Suppressor macrophage treated with lipopolysaccharide for 4 hours (primary cell): ENCODE data around the gene ST3GAL2.

ENCODE experiments used
- DNase-seq: peaks from one replicate; pipeline ENCODE4 v3.0.0-alpha.2; 2020

Gene ST3GAL2

DNA sequence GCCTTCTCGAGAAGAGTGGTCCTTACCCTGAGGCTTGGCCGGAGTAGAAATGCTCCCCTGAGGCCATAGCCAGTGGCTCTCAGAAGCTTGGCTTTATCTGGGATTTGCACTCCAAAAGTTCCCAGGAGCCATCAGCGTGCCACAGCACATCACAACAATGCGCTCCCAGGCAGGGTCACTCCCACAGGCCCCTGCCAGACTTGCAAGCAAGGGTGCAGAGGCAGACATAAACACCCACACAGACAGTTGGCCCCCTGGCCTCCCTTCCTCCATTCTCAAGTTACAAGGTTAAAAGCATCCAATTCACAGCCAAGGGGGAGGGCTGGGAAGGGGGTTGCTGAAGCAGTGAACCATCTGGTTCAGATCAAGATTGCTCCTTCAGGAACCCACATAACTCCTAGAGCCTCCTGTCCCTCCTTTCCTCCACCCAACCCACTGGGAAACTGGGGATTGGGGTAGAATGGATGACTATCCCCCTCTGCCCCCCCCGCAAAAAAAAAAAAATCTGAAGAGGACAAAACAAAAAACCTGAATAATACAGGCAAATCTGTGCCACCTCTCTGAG, 1.8 kb downstream of the ST3GAL2 start:
- no peak for DNase-seq

DNA sequence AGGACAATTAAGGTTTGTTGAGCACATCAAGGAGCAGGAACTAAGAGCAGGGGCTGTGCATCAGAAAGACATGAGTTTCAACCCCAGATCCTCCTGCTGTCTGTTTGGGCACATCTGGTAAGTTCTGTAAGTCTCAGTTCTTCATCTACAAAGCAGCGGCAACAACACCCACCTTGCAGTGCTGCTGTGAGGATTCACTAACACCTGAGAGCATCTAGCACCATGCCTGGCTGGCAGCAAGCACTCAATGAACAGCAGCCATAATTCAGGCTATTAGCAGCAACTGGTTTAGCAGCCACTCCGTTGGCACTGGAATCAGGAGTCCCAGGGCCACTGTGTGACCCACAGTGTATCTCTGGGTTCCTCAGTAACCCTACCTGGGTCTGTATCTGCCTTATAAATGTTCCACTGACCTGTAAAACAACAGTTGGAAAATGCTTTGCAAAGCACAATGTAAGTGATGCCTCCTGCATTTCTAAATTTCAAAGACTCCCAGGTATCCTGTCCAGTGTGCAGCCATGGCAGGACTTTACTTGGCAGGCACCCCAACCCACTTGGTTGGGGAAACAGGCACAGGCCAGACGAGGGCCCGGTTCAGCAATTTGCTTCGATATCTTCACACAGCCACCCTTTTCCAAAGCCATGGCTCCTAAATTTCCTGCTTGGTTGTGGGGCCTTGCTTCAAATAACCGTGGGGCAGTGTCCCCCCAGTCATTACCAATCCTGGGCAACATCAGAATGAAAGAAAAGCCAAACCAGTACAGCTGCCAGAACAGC, 4.2 kb downstream of the ST3GAL2 start:
- no peak for DNase-seq

DNA sequence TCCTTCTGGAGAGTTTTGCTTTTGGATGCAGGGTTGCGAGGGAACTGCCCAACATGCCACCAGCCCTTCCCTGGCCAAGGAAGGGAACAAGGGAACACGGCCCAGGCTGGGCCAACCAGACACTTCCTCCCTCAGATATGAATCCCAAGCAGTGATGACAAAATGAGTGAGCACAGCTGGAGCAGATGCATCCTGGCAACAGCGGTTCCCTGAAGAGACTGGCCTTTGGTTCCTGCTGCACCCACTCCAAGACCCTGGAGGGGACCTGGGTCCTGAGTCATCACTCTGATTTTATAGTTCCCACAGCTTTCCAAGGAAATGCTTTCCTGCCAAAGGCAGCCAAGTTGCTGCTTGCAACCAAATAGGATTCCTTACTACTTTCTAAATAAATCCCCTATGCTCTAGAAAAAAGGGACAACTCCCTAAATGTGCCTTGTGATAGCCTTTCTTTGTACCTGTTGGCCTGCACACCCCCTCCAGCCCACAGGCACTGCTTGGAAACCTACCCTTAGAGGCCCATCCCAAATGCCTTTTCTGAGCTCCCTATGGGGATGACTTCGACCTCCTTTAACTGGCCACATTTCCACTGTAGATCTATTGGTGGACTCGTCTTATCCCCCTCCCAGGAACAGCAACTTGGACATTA, 5.3 kb downstream of the ST3GAL2 start:
- DNase-seq: peak; percentile 64

DNA sequence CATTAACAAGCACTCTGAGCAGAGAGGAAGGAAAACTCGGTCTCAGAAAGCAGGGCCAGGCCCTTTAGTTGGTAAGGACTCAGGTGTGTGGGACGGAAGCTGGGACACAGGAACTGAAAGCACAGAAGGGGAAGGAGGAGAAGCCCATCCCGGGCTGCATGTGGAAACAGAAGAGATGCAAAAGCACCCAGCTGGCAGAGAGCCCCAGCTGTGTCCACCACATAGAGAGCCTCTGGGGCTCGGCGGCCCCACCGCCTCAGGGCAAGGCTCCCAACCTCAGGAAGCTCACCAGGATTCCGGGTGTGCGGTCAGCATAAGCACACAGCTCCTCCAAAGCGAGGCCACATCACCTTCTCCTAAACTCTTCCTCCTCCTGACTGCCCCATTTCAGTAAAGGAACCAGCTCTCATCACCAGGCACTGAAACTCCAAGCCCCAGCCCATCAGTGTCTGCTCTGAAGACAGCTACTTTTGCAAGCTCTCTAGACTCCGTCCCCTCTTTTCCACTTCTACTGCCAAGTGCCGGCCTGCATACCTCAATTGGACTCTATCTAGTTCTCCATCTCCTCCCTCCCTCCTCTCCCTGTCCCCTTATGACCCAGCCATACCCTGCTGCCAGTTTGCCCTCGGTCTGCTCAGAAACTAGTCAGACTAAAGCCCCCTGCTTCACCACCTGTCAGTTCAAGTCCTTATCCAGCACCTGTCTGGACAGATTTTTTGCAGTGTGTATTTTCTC, 6.0 kb downstream of the ST3GAL2 start:
- DNase-seq: peak; percentile 70

DNA sequence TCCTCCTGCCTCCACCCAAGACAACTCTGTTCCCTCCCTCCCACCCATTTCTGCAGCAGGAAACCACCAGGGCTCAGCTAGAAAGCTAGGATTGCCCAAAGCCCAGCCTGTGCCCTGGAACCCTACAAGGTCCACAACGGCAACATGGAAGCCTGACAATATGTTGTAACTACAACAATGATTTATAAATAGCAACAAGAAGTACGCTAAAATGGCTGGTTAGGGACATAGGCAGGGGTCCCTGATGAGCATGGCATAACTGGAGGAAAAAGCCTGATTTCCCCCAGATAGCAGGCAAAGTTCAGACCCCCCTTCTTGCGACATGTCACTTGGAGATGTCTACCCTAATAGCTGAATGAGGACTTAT, 6.6 kb downstream of the ST3GAL2 start:
- DNase-seq: peak; percentile 54

DNA sequence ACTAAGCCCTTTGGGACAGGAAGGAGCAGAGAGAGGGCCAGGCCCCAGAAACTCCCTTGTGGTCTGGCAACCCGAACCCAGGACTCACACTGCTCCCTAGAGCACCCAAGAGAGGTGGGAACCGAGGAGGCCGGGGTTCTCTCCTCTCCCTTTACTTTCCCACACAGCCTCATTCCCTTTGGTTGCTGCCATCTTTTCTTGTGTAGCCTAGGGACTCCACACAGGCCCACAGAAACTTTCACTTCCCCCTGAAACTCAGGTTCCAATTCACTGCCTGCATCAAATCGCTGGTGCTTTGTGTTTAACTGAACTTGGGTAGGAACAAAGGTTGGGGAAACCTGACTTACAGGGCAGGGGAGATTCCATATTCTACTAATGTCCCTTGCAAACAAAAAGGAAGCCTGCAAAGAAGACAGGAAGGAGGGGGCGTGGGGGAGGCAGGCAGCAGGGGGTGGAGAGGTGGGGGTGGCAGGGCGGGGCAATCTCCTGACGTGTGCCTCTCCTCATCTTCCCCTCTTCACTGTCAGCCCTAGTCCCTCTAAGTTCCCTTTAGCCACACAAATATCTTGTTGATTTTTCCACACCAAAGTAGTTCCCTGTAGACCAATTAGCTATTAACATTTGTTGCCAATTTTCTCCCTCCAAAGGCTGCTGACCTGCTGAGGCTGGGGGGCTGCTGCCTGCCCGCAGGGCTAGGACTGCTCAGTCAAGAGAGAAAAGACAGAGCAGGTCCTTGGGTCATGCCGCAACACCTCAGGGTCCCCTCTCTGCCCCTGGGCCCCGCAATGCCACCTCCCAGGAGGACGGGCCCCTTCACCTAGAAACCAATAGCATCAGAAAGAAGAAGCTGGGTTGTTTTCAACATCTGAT, 8.0 kb downstream of the ST3GAL2 start:
- peak; percentile 93 for DNase-seq

DNA sequence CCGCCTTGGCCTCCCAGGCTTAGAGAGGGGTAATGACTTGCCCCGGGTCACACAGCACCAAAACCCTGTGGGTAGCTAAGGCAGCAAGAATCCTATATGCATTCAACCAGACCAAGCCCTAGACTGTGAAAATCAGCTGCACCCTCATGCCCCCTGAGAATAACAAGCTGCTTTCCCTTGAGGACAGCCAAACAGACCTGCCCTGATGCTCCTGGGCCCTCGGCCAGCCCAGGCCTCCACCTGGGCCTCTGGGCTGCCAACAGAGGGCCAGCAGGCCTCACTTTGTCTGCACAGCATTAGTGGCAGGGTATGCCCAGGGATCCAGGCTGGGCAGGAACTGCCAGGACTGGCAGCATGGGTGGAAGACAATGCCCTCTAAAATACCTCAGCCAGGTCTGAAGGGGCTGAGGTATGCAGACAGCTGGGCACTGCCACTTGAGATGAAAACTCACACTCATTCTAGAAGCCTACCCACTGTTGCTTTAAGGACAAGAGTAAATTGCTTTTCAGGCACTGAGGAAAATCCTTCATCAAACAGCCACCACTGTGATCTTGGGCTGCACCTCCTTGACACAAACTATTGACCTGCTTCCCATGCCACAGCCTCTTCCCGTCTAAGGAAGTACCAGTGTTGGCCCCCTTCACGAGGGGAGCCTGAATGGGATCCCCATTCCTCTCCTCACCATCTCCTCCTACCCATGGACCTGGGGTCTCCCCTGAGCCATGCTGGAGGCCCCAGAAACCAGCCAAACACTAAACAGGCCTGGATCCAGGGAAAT, 8.8 kb downstream of the ST3GAL2 start:
- no peak for DNase-seq

DNA sequence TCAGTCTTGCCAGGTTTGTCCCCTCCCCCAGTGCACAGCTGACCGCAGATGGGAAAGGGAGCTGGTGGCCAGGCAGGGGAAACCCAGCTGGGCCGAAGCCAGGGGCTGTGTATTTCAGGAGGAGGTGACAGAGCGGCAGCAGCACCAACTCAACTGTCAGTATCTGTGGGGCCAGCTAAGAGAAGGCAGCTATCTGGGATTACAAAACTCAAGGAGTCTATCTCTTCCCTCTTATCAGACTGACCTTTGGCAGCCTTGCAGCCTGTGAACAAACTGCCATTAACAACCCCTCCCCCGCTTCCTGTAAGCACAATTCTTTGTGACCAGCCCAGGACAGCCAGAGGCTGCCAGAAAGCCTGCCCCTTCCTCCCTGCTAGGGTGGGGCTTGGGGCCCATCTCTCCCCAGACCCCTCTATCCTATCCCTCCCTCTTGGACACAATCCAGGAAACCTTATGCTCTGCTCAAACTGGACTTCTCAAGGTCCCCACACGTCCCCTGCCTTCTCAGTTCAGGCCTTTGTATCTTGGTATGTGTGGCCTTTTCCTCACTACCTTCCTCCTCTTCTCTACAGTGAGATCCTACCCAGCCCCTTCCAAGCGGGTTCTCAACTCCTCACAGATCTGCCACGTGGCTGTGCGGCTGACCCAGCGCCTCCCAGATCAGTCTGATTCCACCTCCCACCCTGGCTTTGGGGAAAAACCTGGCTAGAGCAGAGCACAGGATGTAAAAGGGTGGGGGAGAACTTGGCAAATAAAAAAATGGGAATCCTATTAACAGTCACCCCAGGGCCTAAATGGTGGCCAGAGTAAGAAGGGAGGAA, 10.5 kb downstream of the ST3GAL2 start:
- DNase-seq: peak; percentile 97

DNA sequence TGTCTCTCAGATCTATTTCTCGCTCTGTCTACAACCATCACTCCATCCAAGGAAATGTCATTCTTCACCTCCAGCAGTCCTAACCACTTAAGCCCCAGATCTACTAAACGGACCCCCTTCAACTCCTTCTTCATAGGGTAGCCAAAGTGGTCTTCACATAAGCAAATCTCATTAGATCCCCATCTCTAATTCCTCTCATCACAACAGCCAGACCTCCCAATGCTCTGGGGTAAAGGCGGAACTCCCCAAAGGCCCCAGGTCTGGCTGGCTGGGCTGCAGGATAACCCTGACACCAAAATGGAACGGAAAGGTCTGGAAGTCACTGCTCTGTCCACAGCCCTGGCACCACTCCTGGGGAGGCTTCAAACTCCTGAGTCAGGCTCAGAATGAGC, 11.1 kb downstream of the ST3GAL2 start:
- DNase-seq: no peak

DNA sequence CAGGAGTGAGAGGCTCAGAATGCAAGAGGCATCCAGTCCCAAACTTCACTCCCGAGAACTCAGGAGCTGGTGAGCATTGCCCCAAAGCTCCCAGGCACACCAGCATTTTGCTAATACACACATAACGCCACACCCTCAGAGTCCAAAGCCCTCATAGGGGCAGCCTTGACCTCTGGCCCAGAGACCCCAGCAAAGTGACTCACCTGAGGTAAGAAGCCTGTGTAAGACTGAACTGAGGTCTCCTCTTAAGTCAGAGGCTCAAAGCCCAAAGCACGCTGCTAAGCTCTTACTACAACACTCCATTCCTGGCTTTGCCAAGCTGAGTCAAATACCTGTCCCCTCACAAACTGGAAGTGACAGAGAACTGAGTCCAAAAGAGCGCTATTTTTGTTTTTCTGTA, 16.4 kb downstream of the ST3GAL2 start:
- DNase-seq: no peak

DNA sequence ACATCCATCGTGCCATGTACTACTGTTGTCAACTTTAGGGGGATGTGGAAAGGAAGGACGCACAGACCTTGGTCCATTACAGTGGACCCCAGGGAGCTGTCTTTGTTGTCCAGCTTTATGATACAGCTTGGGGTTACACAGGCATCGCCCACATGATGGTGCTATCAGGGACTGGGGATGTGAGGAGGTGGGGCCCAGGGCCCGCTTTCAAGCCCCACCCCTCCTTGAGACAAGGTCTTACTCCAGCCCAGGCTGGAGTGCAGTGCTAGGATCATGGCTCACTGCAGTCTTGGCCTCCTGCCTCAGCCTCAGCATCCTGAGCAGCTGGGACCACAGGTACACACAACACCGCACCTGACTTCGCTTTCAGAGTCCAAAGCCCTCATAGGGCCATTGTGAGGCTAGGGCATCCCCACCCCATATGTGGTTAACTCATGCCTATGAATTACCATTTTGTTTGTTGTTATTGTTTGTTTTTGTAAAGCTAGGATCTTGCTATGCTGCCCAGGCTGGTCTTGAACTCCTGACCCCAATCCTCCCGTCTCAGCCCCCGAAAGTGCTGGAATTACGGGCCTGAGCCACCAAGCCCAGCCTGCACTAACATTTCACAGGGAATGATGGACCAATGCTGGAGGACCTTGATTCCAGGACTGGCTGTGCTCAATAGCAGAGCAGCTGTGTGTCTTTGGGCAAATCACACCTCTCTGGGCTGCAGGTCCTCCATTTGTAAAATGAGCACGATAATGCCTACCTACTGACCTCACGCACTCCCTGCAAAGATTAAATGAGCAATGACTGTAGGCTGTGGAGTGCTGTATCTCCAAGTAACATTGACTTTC, 17.2 kb downstream of the ST3GAL2 start:
- no peak for DNase-seq

DNA sequence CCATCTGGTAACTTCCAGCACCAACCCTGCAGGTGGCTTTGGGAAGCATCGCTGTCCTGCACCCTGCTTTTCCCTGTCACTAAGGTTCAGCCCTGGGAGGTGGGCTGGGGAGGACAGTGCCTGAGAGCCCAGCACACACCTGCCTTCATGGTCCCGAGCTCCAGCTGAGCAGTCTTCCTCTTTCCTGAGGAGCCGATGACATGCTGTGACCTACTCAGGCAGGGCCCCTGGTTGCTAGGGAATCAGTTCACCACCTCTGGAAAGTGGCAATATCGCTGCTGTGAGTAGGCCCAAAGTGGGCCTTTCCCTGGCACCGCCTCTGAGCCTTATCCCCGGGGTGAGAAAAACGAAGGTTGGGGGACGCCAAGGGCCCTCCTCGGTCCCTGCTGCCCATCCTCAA, 17.9 kb downstream of the ST3GAL2 start:
- no peak for DNase-seq

DNA sequence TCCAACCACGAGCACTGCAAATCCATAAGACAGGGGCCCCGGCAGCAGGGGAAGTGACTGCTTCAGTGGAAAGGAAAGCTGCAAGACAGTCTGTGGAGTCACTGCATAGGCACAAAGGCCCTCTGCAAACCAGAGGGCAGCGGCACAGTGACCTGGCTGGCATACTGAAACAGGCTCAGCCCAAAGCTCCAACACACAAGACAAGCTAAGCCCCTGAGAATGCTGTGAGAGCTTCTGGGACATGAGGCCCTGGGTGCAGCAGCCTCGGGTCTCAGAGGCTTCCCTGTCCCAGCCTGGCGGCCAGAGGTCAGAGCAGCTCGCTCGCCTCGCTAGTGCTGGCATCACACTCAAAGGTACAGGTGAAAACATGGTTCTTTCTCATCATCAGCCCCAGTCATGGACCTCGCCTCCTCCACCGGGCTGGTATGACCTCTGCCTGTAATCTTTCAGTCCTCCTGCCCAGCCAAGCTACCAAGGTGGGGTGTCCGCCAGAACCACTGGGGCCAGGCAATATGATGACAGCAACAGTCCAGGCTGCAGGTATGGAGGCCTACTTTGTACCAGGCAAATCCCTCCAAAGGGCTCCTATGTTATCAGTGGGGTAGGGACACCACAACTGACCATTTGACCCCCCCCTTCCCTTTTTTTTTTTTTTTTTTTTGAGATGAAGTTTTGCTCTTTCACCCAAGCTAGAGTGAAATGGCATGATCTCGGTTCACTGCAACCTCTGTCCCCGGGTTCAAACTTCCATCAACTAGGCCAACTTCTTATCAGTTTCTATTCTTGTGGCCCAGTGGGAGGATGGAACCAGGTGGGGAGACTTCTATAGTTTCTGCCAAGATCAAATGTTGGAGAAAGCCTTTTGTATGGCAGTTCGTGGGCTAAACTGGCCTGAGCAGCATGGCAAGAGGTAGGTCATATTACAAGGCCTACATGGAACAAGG, 19.2 kb downstream of the ST3GAL2 start:
- no peak for DNase-seq

DNA sequence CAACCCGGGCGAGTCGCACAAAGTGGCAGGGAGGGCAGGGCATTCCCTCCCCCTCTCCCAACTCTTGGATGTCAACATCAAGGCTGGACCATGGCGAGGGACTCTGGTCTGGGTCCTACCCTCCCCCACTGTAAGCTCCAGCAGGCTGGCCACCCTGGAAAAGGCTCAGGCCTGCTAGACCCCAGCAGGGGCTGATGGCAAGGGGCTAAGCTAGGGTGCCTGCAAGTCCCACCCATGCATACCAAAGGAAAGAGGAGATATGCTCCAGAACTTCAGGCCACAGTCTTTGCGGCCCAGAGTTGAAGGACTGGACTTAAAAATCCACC, 19.9 kb downstream of the ST3GAL2 start:
- DNase-seq: no peak

DNA sequence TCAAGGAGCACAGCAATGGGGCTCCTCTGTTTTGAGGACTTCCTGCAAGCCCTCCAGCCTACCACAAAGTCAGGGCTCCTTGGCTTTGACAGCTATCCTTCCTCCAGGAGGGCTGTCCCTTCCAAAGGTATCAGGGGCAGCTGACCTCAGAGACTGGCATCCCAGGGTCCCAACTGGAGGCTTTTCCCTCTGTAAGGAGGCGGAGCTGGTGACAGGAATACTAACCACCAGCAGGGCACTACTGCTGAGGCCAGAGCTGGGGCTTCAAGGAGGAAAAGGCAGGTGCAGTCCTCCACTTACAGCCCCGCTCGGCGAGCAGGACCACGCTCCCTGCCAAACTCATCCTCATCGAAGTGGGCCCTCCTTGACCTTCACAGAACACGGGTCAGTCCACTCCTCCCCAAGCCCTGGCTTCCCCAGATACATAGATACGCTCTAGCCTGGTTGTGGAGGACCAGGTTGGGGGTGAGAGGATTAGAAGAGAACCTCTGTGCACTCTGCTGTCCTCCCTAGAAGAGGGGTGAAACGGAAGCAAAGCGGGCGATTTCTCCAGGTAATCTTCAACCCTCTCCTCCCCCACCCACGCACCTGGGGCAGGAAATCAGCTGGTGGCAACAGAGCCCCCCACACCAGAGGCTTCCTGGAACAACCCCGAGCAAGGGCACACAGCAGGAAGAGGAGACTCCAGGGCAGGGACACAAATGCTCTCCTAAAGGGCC, 20.5 kb downstream of the ST3GAL2 start:
- DNase-seq: no peak

DNA sequence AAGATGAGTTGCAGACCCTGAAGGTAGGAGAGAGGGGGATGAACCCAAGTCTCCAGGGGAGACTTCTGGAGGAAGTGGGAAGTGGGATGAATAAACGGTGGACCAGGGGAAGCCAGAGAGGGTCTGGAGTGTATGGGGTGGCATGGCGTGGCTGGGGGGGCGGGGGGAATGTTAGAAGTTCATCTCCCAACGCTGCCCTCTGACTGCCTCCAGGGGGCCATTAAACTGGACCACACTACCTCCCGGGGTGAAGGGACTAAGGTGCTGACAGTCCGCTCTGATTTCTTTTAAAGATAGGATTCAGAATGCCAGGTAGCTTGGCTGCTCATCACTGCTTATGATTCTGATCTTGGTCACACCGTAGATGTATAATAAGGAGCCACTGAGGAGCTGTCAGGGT, 21.2 kb downstream of the ST3GAL2 start:
- no peak for DNase-seq

DNA sequence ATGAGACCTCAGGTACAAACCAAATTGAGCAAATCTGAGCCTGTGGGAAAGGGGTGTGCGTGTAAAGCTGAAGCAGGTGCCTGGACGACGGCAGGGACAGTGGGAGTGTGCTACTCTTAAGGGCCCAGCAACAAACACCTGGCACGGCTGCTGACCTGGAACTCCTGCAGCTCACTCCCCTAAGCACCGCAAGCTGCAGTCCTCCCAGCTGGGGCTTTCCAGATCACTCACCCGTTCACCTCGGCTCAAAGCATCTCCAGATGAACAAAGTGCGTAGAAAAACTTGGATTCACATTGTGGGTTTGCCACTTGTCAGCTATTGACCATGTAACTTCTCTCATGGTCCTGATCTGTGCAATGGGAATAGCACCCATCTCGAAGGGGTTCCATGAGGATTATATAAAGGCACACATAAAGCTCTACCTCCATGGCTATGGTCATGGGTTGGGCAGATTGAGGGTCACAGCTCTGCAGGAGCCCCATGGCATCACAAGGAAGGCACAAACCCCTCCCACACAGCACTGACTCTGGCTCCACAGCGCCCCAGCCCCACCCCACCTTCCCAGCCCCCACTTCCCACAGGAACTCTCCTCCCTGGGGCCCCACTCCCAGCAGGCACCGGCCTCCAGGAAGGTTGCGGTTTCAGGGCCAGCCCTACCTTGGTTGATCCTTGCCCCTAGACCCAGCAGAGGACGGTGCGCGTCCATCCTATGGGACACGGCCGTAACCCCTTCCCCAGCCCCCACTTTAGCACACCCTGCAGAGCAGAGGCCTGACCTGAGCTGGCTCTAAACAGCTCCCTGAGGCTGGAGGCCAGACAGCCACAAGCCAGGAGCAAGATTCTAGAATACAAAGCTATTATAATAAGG, 21.9 kb downstream of the ST3GAL2 start:
- no peak for DNase-seq
